Posterior vena cava (tissue), 2 donors: ENCODE measurements around the gene RCC1. TPM values are rescaled to one million over a fixed set of nuclear protein-coding genes. Genes with fewer than 3 reads are reported as not detected.
"Not testable (repeated sequence)": the region's sequence is repeated elsewhere in the genome, so short reads cannot be mapped to it uniquely, and the experiment has no call there.

ENCODE experiments used
- DNase-seq: peaks from one replicate; pipeline ENCODE4 v3.0.0-alpha.2; 2020; ENCODE audit warnings: low spot score
- intact Hi-C, 2 donors: fragments of 100-400 bp; cut with DNase I; formaldehyde crosslinking; loops; one replicate each; pipeline versions ENCODE4 v1.14.1 to v1.14.2; 2022 to 2023
- total RNA-seq, 2 donors: library from RNA; stranded (reverse); fragmentation: NEBNext Ultra II Directional; extraction: Animal tissue kit (Norgen Biotek cat#: 25700); gene quantifications; one replicate each; pipeline ENCODE4 v1.2.1, GENCODE V29; 2021
- donor health status: DM: yes; HTN: yes; CAD: no.
- donor health status: DM: yes; HTN: yes; CAD: no.

The RCC1 gene
- total RNA-seq, 2 donors from 2014 or later: 7.9 to 9.2 TPM

DNA sequence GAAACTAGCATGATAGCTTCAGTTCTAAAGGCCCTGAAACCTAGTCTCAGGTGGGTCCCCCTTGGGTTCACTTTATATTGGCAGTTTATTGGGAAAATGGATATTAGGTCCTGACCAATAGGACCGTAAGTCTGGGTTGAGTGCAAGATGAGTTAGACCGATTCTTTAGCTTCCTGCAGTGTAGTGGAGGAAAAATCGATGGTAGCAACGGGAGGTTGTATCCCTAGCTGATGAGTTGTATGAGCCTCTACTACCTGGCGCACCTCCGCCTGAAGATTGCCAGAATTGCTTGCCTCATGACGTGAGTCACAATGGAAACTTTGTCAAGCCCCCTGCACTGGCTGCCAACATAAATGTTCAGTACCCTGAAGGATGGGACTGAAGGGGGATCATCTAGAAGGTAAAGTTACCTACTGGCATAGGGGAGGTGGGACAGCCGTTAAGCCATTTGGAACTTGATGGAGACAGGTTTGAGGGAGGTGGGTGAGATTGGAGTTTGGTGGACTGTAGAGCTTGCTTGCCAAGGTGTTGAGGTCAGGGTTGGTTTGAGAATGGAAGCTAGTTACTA, 3.9 kb downstream of the RCC1 start:
- DNase-seq: peak; percentile 24
- intact Hi-C loops: no loop called here

- intact Hi-C loops: no loop called here
- peak; percentile 40 for DNase-seq
Measured at GRCh38 chr1:28510273-28510969, 4.6 kb downstream of the RCC1 start.

DNA sequence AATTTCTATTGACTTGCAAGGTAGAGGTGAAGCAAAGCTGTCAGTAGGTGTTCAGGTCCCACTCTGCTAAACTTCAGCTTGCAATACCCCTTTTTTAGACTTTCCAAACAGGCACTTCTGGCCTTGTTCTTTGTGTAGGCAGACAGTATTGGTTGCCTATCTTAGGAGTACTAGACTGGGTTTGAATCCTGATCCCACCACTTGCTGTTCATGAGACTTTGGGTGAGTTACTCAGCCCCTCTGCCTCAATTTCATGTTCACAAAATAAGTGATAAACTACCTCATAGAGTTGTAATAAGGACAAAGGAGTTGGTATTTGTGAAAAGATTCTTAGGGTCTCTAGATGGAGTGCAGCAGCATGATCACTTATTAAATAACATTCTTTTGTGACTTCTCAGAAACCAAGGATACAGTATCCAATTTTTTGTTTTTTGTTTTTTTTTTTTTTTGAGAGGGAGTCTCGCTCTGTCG, 5.2 kb downstream of the RCC1 start:
- intact Hi-C loops: no loop called here

DNA sequence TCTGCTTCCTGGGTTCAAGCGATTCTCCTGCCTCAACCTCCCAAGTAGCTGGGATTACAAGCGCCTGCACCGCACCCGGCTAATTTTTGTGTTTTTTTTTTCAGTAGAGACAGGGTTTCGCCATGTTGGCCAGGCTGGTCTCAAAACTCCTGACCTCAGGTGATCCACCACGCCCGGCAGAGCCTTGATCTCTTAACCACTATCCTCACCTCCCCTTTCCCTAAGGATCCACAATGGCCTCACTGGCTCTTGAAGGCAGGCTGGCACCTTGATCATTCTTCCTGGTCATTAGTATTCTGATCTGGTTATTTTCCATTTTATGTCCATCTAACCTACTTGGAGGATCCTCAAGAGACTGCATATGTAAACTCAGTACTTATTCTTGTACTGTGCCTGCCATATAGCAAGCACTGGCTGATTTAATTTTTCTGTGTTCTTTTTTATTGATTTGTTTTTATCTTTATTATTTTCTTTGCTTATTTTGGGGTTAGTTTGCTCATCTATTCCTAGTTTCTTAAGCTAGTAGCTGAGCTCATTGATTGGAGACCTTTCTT, 6.3 kb downstream of the RCC1 start:
- intact Hi-C loops: no loop called here
- no peak for DNase-seq

More for the DNA sequence above, 5.2 kb downstream of the RCC1 start:
- no peak for DNase-seq

- intact Hi-C loops, DNase-seq: not testable (repeated sequence)
Measured at GRCh38 chr1:28514445-28514933, 8.6 kb downstream of the RCC1 start.

- no peak for DNase-seq
- intact Hi-C loops: loop anchor here (5.0 kb wide), 1 partner anchor 86 kb away; no protein-coding TSS in a partner anchor
Measured at GRCh38 chr1:28516518-28516956, 10.7 kb downstream of the RCC1 start.

DNA sequence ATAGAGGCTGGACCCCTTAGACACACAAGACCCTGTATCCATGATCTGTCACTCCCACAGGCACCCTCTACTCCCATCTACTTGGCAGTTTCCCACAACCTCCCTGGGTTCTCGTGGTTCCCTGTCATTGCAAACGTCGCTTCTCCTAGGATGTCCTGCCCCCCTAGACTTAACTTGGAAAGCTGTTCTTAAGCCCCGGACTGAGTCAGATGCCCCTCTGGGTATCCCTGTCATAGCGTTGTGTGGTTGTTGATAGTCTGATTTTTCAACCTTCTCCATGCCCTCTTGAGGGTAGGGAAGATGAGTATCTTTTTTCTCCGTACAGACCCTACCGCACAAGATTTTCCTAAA, 11.8 kb downstream of the RCC1 start:
- no peak for DNase-seq
- intact Hi-C loops: loop anchor here (5.0 kb wide), 1 partner anchor 85 kb away; no protein-coding TSS in a partner anchor

GRCh38 chr1:28518000-28518744, 12.3 kb downstream of the RCC1 start:
- peak; percentile 96 for DNase-seq
- intact Hi-C loops: loop anchor here (5.0 kb wide), 1 partner anchor 84 kb away; no protein-coding TSS in a partner anchor

DNA sequence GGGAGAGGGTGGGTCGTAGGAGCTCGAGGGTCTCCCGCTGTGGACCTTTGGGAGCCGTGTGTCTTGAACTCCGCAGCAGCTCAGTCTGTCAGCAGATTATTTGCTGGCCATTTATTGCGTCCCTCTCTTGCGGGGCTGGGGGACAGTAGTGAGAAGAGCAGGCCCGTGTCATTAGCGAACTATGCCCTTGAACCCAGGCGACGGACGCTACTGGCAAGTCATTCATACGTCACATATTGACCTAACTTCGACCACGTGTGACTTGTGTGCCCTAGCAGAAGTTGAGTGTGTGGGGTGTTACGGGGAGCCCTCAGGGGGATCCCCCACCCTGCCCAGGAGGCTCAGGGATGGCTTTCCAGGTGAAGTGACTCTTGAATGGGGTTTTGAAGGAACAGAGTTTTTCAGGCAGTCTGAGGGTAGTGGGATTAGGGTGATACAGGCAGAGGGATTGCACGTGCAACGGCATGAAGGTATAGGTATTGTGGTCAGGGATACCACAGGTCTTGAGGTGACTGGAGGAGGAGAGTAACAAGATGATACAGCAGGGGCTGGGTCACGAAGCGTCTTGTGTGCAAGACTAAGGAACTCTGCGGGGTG, 13.0 kb downstream of the RCC1 start:
- intact Hi-C loops: loop anchor here (5.0 kb wide), 1 partner anchor 83 kb away; no protein-coding TSS in a partner anchor
- DNase-seq: no peak

DNA sequence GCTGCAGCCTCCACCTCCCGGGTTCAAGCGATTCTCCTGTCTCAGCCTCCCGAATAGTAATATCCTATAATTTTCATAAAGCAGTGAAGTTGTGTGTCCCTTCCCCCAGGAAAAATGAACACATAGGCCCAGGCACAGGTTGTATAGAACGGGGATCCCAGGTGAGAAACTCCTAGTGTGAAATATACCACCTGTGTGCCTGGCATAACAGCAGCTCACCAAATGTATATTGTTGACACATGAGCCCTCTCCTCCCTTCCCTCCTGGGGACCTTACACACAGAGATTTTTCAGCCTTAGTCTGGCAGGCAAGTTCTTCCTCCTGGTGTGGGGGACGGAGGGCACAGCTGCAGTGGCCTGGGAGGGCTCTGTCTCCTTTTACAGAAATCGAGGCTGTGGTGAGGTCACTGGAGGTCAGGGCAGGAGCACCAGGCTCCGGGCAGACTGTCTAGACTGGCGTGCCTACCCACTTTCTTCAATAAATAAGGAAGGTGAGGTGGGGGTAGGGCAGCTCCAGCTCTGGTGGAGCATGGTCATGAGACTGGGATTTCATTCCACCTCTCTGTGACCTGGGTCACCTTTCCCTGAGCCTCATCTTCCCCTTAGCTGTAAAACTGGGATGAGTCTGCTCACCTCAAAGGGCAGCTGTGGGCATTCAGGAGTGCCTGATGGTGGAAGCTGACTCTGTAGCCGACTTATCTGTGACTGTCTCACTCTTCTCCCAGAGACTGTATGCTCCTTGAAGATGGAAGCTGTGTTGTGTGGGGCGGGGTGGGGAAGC, 14.3 kb downstream of the RCC1 start:
- no peak for DNase-seq
- intact Hi-C loops: loop anchor here (5.0 kb wide), 1 partner anchor 82 kb away; no protein-coding TSS in a partner anchor

DNA sequence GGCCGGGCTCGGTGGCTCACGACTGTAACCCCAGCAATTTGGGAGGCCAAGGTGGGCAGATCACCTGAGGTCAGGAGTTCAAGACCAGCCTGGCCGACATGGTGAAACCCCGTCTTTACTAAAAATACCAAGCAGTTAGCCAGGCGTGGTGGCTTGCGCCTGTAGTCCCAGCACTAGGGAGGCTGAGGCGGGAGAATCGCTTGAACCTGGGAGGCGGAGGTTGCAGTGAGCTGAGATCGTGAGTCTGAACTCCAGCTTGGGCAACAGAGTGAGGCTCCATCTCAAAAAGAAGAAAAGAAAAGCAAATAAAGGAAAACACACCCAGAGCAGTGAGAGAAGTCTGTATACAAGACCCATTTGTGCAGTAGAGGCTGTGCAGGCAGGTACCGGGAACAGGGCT, 15.0 kb downstream of the RCC1 start:
- not testable (repeated sequence) for DNase-seq

DNA sequence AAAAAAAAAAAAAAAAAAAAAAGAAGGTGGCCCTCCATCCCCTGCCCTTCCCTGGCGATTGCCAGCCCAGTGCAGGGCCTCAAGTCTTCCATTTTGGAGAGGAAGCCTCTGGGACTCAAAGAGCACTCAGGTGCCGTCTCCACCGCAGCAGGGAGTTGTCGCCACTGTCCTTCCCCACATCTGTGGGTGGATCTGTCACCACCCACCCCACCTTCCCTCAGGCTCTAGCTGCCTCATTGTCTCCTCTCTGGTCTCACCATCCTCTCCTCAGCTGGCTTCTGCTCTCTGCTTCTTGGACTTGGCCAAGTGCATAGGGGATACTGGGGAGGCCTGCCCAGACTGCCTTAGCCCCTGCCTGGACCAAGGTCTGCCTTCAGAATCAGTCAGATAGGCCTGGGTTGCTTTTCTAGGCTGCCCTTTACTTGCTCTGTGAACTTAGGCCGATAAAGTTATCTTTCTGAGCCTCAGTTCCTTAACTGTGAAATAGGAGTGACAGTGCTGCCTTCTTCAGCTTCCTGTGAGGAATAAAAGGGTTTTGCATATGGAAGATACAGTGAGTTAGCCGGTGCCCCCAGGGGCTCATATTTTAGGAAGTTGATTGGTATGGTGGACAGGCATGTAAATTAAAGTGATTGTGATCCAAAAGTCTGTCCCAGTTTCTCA, 15.8 kb downstream of the RCC1 start:
- intact Hi-C loops: no loop called here
- no peak for DNase-seq

More for the DNA sequence above, 15.0 kb downstream of the RCC1 start:
- intact Hi-C loops: not testable (repeated sequence)

- DNase-seq, intact Hi-C loops: not testable (repeated sequence)
Measured at GRCh38 chr1:28522537-28522936, 16.7 kb downstream of the RCC1 start.

- DNase-seq, intact Hi-C loops: not testable (repeated sequence)
Measured at GRCh38 chr1:28525002-28525642, 19.3 kb downstream of the RCC1 start.

- intact Hi-C loops: no loop called here
- no peak for DNase-seq
Measured at GRCh38 chr1:28526886-28527285, 21.0 kb downstream of the RCC1 start.

- no peak for DNase-seq
- intact Hi-C loops: loop anchor here in 1 of 2 donors (5.0 kb wide), 1 partner anchor 77 kb away; no protein-coding TSS in a partner anchor
Measured at GRCh38 chr1:28530456-28530855, 24.6 kb downstream of the RCC1 start.

DNA sequence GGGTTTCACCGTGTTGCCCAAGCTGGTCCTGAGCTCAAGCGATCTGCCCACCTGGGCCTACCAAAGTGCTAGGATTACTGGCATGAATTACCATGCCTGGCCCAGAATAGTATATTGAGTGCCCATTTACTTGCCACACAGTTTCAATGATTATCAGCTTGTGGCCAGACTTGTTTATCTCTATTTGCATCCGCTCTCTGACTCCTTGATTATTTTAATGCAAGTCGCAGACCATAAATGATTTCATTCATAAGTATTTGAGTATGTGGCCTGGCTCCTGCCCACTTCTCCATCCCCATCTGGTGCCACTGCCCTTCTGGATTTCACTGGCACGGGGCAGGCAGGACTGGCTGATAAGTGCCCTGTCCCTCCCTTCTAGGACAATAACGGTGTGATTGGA, 28.8 kb downstream of the RCC1 start:
- intact Hi-C loops: loop anchor here in 1 of 2 donors (5.0 kb wide), 1 partner anchor 73 kb away; no protein-coding TSS in a partner anchor
- DNase-seq: no peak
